GM10248 (cell line): ENCODE results near the gene NVL.

ENCODE experiments used
- CTCF ChIA-PET: fragments of 300-600 bp; sonication (Branson Sonifier 250); formaldehyde crosslinking; extraction: SDS; loops from one replicate; lab custom pipeline; 2021; ENCODE audit warnings: antibody characterized with exemption; lab: Yijun Ruan, JAX
- POLR2A ChIA-PET: fragments of 350-650 bp; sonication (Branson Sonifier 250); formaldehyde crosslinking; extraction: SDS; loops from one replicate; lab custom pipeline; 2020; ENCODE audit warnings: antibody characterized with exemption; lab: Yijun Ruan, JAX
- DNase-seq: peaks from one replicate; pipeline ENCODE4 v3.0.0; 2012; ENCODE audit errors: extremely low spot score
- TF ChIP-seq, protein P1 (sequence below): IDR thresholded peaks from 2 replicates; pipeline ENCODE4 v1.5.1; 2012; ENCODE audit warnings: mild to moderate bottlenecking, low read depth; ENCODE audit errors: extremely low read depth, missing control alignments, control extremely low read depth

NVL gene

DNA sequence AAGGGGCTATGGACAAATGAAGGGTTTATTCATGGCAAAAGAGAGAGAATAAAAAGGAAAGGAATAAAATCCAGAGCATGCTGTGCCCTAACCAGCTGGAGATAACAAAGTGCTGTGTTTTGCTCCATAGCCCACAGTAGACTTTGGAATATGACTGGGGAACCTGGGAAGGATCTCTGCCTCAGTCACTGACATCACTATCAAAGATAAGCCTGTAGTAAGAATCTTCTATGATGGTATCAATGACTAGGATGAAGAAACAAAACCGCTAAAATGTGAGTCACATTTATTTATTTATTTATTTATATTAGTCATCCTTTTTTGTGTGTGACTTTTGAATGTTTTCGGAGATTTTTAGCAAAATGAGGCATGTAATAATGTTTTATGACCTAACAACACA is 56.3 kb downstream of the NVL start:
- POLR2A ChIA-PET = no interaction called here
- DNase-seq = no peak
- CTCF ChIA-PET = no interaction called here
- TF ChIP-seq, protein P1, sequence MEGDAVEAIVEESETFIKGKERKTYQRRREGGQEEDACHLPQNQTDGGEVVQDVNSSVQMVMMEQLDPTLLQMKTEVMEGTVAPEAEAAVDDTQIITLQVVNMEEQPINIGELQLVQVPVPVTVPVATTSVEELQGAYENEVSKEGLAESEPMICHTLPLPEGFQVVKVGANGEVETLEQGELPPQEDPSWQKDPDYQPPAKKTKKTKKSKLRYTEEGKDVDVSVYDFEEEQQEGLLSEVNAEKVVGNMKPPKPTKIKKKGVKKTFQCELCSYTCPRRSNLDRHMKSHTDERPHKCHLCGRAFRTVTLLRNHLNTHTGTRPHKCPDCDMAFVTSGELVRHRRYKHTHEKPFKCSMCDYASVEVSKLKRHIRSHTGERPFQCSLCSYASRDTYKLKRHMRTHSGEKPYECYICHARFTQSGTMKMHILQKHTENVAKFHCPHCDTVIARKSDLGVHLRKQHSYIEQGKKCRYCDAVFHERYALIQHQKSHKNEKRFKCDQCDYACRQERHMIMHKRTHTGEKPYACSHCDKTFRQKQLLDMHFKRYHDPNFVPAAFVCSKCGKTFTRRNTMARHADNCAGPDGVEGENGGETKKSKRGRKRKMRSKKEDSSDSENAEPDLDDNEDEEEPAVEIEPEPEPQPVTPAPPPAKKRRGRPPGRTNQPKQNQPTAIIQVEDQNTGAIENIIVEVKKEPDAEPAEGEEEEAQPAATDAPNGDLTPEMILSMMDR = no peak

DNA sequence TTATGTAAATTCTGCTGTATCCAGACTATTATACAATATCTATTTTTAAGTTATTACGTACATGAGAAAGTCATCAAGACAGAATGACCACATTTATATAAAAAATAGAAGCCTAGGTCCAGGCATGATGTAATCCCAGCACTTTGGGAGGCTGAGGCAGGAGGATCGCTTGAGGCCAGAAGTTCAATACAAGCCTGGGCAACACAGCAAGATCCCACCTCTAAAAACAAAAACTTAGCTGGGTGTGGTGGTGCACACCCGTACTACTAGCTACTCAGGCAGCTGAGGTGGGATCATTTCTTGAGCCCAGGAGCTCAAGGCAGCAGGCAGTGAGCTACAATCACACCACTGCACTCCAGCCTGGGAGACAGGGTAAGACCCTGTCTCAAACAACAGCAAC is 58.9 kb downstream of the NVL start:
- ChIA-PET POLR2A (no interaction called here), CTCF (no interaction called here)
- TF ChIP-seq, protein P1 = no peak
- DNase-seq = no peak

DNA sequence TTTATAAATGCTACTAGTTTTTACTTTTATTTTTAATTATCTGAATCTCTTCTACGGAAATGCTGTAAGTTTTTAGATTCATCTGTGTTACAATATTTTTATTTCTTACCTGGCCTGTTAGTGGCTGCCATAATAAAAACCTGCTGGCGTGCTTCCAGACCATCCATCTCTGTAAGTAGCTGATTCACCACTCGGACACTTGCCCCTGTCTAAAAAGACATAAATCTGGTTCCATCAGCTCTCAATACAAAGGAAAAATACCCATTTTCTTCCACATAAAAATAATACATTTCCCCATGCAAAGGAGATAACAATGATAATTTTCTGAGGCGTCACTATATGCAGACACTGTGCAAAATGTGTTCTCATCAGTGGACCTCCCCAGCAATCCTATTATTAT is 62.0 kb downstream of the NVL start:
- TF ChIP-seq, protein P1 = no peak
- CTCF ChIA-PET = interaction anchor here (1.8 to 2.0 kb wide), 3 partner anchors 27 to 152 kb away, joined by 5 read pairs; no protein-coding TSS in a partner anchor
- no peak for DNase-seq
- POLR2A ChIA-PET = interaction anchor here (0.6 kb wide), 1 partner anchor 11 kb away, joined by 3 read pairs; no protein-coding TSS in a partner anchor

DNA sequence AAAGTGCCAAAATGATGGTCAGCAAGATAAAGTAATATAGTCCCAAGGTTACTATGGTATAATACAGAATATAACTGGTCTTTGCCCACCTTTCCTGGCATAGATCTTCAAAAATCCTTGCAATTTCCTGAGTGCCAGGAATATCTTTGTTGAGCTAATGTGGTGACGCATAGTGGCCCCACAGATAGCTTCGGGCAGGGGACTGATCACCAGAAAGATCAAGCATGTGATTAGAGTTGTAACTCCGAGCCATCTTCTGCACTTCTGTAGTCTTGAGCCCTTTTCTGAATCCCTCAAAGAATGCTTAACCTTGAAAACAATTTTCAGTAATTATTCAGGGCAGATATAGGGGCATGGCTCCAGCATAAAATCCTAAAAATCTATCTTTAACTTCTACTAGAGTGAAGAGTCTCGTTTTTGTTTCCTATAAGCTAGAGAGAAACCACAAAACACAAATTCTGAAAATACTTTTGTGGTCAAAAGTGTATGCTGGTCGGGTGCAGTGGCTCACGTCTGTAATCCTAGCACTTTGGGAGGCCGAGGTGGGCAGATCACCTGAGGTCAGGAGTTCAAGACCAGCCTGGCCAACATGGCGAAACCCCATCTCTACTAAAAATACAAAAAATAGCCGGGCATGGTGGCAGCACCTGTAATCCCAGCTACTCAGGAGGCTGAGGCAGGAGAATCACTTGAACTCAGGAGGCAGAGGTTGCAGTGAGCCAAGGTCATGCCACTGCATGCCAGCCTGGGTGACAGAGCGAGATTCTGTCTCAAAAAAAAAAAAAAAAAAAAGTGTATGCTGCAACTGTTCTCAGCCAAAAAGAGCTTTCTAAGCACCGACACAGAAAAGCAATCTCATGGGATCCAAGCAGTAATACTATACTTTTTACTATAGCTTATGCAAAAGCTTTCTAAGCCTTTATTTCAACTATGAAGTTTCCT is 62.8 kb downstream of the NVL start:
- DNase-seq = no peak
- TF ChIP-seq, protein P1 = no peak
- ChIA-PET CTCF (interaction anchor here (1.8 to 2.0 kb wide), 3 partner anchors 26 to 151 kb away, joined by 5 read pairs; no protein-coding TSS in a partner anchor), POLR2A (interaction anchor here (0.6 kb wide), 1 partner anchor 10 kb away, joined by 3 read pairs; no protein-coding TSS in a partner anchor)

DNA sequence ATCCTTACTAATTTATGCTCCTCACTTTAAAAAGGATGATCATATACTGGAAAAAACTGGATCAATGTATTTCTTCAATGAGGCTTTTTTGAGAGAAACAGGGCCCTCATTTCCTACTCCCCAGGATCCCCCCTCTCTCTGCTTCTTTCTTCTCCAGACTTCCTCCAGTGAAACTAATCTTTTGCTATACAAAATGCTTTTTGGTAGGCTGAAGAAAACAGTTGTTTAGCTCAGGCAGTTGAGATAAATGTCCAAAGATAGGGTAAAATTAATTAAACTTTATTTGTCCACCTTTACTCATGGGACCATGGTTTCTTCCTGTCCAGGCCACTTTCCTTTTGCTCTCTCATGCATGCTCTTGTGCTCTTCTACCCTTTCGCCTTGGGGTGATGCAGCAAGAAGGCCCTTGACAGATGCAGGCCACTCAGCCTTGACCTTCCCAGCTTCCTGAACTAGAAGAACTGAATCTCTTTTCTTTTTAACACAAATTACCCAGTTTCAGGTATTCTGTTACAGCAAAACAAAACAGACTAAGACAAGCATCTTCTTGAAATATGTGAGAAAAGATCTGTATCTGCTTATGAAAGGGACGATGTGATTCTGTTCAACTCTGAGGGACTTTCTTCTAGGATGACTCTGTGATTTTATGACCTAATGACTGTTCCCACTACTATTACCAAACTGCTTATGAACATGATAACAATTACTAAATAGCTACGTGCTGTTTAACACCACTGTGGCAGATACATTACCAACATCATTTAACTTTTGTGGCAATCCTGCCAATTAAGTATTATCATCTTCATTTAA is 63.7 kb downstream of the NVL start:
- TF ChIP-seq, protein P1 = no peak
- ChIA-PET CTCF (interaction anchor here (1.6 to 2.0 kb wide), 4 partner anchors 21 to 150 kb away, joined by 3 to 5 read pairs (median 5); no protein-coding TSS in a partner anchor), POLR2A (interaction anchor here (0.6 kb wide), 1 partner anchor 75 kb away, joined by 3 read pairs; no protein-coding TSS in a partner anchor)
- peak; percentile 34 for DNase-seq

DNA sequence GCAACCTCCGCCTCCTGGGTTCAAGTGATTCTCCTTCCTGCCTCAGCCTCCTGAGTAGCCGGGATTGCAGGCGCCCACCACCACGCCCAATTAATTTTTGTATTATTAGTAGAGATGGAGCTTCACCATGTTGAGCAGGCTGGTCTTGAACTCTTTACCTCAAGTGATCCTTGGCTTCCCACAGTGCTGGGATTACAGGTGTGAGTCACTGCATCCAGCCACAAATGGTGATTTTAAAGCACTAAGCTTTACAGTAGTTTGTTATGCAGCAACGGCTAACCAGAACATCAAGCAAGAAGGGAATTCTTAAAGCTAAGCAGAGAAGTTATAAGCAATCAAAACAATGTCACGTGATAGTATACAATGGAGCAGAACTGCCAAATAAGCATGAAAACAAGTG is 65.7 kb downstream of the NVL start:
- ChIA-PET CTCF (no interaction called here), POLR2A (no interaction called here)
- TF ChIP-seq, protein P1 = no peak
- no peak for DNase-seq
